Measurements from ENCODE around the gene NAA10.

NAA10 gene

GRCh38 chrX:153930011-153930910 is 4.6 kb downstream of the NAA10 start:
- DNase-seq (ENCODE audit: extremely low read depth in 1 of 2, low read depth in 1 of 2), result no peak

- no peak for DNase-seq (ENCODE audit: extremely low read depth in 1 of 2, low read depth in 1 of 2)
Observed at GRCh38 chrX:153929576-153929975, 5.3 kb downstream of the NAA10 start.

GRCh38 chrX:153928846-153929245 is 6.0 kb downstream of the NAA10 start:
- no peak for DNase-seq (ENCODE audit: extremely low read depth in 1 of 2, low read depth in 1 of 2)

- peak; percentile 83 to 88 for DNase-seq (ENCODE audit: extremely low read depth in 1 of 2, low read depth in 1 of 2)
Observed at GRCh38 chrX:153927922-153928760, 6.7 kb downstream of the NAA10 start.

GRCh38 chrX:153927672-153927921 is 7.2 kb downstream of the NAA10 start:
- DNase-seq (ENCODE audit: extremely low read depth in 1 of 2, low read depth in 1 of 2), result no peak

- peak; percentile 48 to 51 for DNase-seq (ENCODE audit: extremely low read depth in 1 of 2, low read depth in 1 of 2)
Observed at GRCh38 chrX:153926858-153927671, 7.8 kb downstream of the NAA10 start.

- no peak for DNase-seq (ENCODE audit: extremely low read depth in 1 of 2, low read depth in 1 of 2)
Observed at GRCh38 chrX:153926552-153926857, 8.3 kb downstream of the NAA10 start.

GRCh38 chrX:153925739-153926551 is 8.9 kb downstream of the NAA10 start, which contains the start of gene ARHGAP4:
Gene ARHGAP4, minus strand, starts transcription at chrX:153926264. Its CDS starts 62 bp downstream, at chrX:153926202.
- no peak for DNase-seq (ENCODE audit: extremely low read depth in 1 of 2, low read depth in 1 of 2)

- DNase-seq (ENCODE audit: extremely low read depth in 1 of 2, low read depth in 1 of 2), result no peak
Observed at GRCh38 chrX:153925387-153925738, 9.5 kb downstream of the NAA10 start.

- DNase-seq (ENCODE audit: extremely low read depth in 1 of 2, low read depth in 1 of 2), result no peak
Observed at GRCh38 chrX:153924149-153924861, 10.5 kb downstream of the NAA10 start.

GRCh38 chrX:153922932-153923857 is 11.6 kb downstream of the NAA10 start:
- DNase-seq (ENCODE audit: extremely low read depth in 1 of 2, low read depth in 1 of 2), result no peak

GRCh38 chrX:153921511-153922446 is 13.1 kb downstream of the NAA10 start:
- DNase-seq (ENCODE audit: extremely low read depth in 1 of 2, low read depth in 1 of 2), result no peak

- no peak for DNase-seq (ENCODE audit: extremely low read depth in 1 of 2, low read depth in 1 of 2)
Observed at GRCh38 chrX:153921070-153921469, 13.8 kb downstream of the NAA10 start.

- no peak for DNase-seq (ENCODE audit: extremely low read depth in 1 of 2, low read depth in 1 of 2)
Observed at GRCh38 chrX:153920546-153920945, 14.3 kb downstream of the NAA10 start.

GRCh38 chrX:153919281-153919680 is 15.6 kb downstream of the NAA10 start:
- DNase-seq (ENCODE audit: extremely low read depth in 1 of 2, low read depth in 1 of 2), result no peak

- no peak for DNase-seq (ENCODE audit: extremely low read depth in 1 of 2, low read depth in 1 of 2)
Observed at GRCh38 chrX:153917869-153918268, 17.0 kb downstream of the NAA10 start.

GRCh38 chrX:153913701-153914100 is 21.1 kb downstream of the NAA10 start:
- DNase-seq (ENCODE audit: extremely low read depth in 1 of 2, low read depth in 1 of 2), result no peak

- DNase-seq (ENCODE audit: extremely low read depth in 1 of 2, low read depth in 1 of 2), result no peak
Observed at GRCh38 chrX:153913211-153913610, 21.6 kb downstream of the NAA10 start.

Measured in activated CD8-positive, alpha-beta memory T cell treated with anti-CD3 and anti-CD28 coated beads for 1 hour (primary cell).